Measurements from ENCODE around the gene RTKN.
A peak's percentile ranks its signal among the peaks of the same experiment; 100 is the strongest.
"Not testable (repeated sequence)": the region's sequence is repeated elsewhere in the genome, so short reads cannot be mapped to it uniquely, and the experiment has no call there.

Gene RTKN

GRCh38 chr2:74423231-74424095, 18.3 kb downstream of the RTKN start:
- Histone ChIP-seq H3K36me3 (ENCODE audit: low read length) (no peaks in the 10 kb centered on the region), H3K4me2 (ENCODE audit: low read depth, low read length, poor library complexity, severe bottlenecking) (no peak overlapping the region), H3K4me3 (ENCODE audit: insufficient read depth, low read length, poor library complexity, severe bottlenecking) (no peak overlapping the region), H3K27me3 (ENCODE audit: low read length) (no peaks in the 10 kb centered on the region), H3F3A (ENCODE audit: insufficient read depth) (no peaks in the 10 kb centered on the region; the same call in 1 of the 2 replicates), H3K27ac (ENCODE audit: low read depth, low read length) (no peak overlapping the region), H3K9me3 (ENCODE audit: insufficient read depth, low read length) (no peaks in the 10 kb centered on the region), H3K9ac (ENCODE audit: low read length) (no peak overlapping the region), H4K20me1 (ENCODE audit: low read depth, low read length) (no peaks in the 10 kb centered on the region), H3K9me2 (replicated peaks; ENCODE audit: insufficient read depth, low read length) (no peaks in the 10 kb centered on the region), H2AFZ (ENCODE audit: low read depth, low read length, severe bottlenecking) (no peak overlapping the region), H3K79me2 (ENCODE audit: insufficient read depth, low read length) (no peaks in the 10 kb centered on the region)
- TF ChIP-seq EZH2phosphoT487 (conservative IDR thresholded peaks at IDR 0.05; ENCODE audit: low read length) (no peak), CTCF (IDR thresholded peaks at IDR 0.05; ENCODE audit: insufficient read depth, low read length, poor library complexity, severe bottlenecking) (no peak)

- H2AFZ ChIP-seq (ENCODE audit: low read depth, low read length, severe bottlenecking), result peak within 1 kb of the TSS; percentile 99
- H3K36me3 ChIP-seq (ENCODE audit: low read length), result no peaks in the 10 kb centered on the region
- peak within 1 kb of the TSS; percentile 76 for H3K4me2 ChIP-seq (ENCODE audit: low read depth, low read length, poor library complexity, severe bottlenecking)
- peak within 1 kb of the TSS; percentile 69 for H3K4me3 ChIP-seq (ENCODE audit: insufficient read depth, low read length, poor library complexity, severe bottlenecking)
- H4K20me1 ChIP-seq (ENCODE audit: low read depth, low read length), result no peaks in the 10 kb centered on the region
- H3K9me3 ChIP-seq (ENCODE audit: insufficient read depth, low read length), result no peaks in the 10 kb centered on the region
- TF ChIP-seq EZH2phosphoT487 (conservative IDR thresholded peaks at IDR 0.05; ENCODE audit: low read length) (no peak), CTCF (IDR thresholded peaks at IDR 0.05; ENCODE audit: insufficient read depth, low read length, poor library complexity, severe bottlenecking) (no peak)
- H3K27me3 ChIP-seq (ENCODE audit: low read length), result no peaks in the 10 kb centered on the region
- H3K79me2 ChIP-seq (ENCODE audit: insufficient read depth, low read length), result no peaks in the 10 kb centered on the region
- H3K9ac ChIP-seq (ENCODE audit: low read length), result peak within 1 kb of the TSS; percentile 68
- H3K9me2 ChIP-seq (replicated peaks; ENCODE audit: insufficient read depth, low read length), result no peaks in the 10 kb centered on the region
- no peak within 1 kb of the TSS for H3K27ac ChIP-seq (ENCODE audit: low read depth, low read length)
- H3F3A ChIP-seq (ENCODE audit: insufficient read depth), result no peaks in the 10 kb centered on the region; the same call in 1 of the 2 replicates
These were observed 20.4 kb downstream of the RTKN start, which contains the start of the genes C2orf81 and WDR54 for GRCh38 chr2:74421221-74421870. Gene C2orf81, minus strand, starts transcription at chr2:74421619. Its CDS starts 59 bp downstream, at chr2:74421560. Gene WDR54, plus strand, starts transcription at chr2:74421730. Its CDS starts 424 bp downstream, at chr2:74422154.

- not testable (repeated sequence) for H3K27ac ChIP-seq (ENCODE audit: low read depth, low read length); H3F3A ChIP-seq (ENCODE audit: insufficient read depth); H3K9ac ChIP-seq (ENCODE audit: low read length); H3K9me3 ChIP-seq (ENCODE audit: insufficient read depth, low read length); H4K20me1 ChIP-seq (ENCODE audit: low read depth, low read length); H3K36me3 ChIP-seq (ENCODE audit: low read length); H3K27me3 ChIP-seq (ENCODE audit: low read length); H3K79me2 ChIP-seq (ENCODE audit: insufficient read depth, low read length); H3K9me2 ChIP-seq (replicated peaks; ENCODE audit: insufficient read depth, low read length)
- Histone ChIP-seq H3K4me3 (ENCODE audit: insufficient read depth, low read length, poor library complexity, severe bottlenecking) (peak overlapping the region; percentile 52), H2AFZ (ENCODE audit: low read depth, low read length, severe bottlenecking) (peak overlapping the region; percentile 99), H3K4me2 (ENCODE audit: low read depth, low read length, poor library complexity, severe bottlenecking) (peak overlapping the region; percentile 76)
These were observed 21.2 kb downstream of the RTKN start for GRCh38 chr2:74420443-74421103.

Data from SU-DHL-6 (cell line).